Epithelial cell of esophagus (primary cell): ENCODE results near the gene WWTR1.

ENCODE experiments used
- DNase-seq: peaks from one replicate; pipeline ENCODE4 v3.0.0; 2010; ENCODE audit warnings: low read depth
- H3K4me3 ChIP-seq: 2 replicates; pipeline ENCODE4 v1.5.1; 2011; ENCODE audit warnings: mild to moderate bottlenecking, low read length, control low read depth
- CTCF ChIP-seq: IDR thresholded peaks from 2 replicates; pipeline ENCODE4 v1.5.1; 2011; ENCODE audit warnings: low read depth, mild to moderate bottlenecking, low read length, control low read depth, inconsistent platforms; ENCODE audit not compliant: insufficient read depth; ENCODE audit errors: missing control alignments

The WWTR1 gene

GRCh38 chr3:149589332-149589731 is 68.5 kb downstream of the WWTR1 start:
- H3K4me3 ChIP-seq, result no peak overlapping the region
- no peak for TF ChIP-seq CTCF
- peak; percentile 51 for DNase-seq

- H3K4me3 ChIP-seq, result no peak overlapping the region
- no peak for TF ChIP-seq CTCF
- DNase-seq, result no peak
Observed at GRCh38 chr3:149588909-149589308, 68.9 kb downstream of the WWTR1 start.

GRCh38 chr3:149587383-149587782 is 70.4 kb downstream of the WWTR1 start:
- no peak for DNase-seq
- no peak for TF ChIP-seq CTCF

GRCh38 chr3:149586871-149587270 is 71.0 kb downstream of the WWTR1 start:
- no peak for TF ChIP-seq CTCF
- H3K4me3 ChIP-seq, result no peak overlapping the region
- DNase-seq, result peak; percentile 83

More at GRCh38 chr3:149587383-149587782, 70.4 kb downstream of the WWTR1 start:
- H3K4me3 ChIP-seq, result no peak overlapping the region

GRCh38 chr3:149585401-149585726 is 72.5 kb downstream of the WWTR1 start:
- H3K4me3 ChIP-seq, result no peak overlapping the region
- DNase-seq, result peak; percentile 13
- TF ChIP-seq CTCF, result no peak

GRCh38 chr3:149583921-149584635 is 73.7 kb downstream of the WWTR1 start:
- TF ChIP-seq CTCF, result no peak
- H3K4me3 ChIP-seq, result no peak overlapping the region
- no peak for DNase-seq

- H3K4me3 ChIP-seq, result no peak overlapping the region
- DNase-seq, result no peak
- no peak for TF ChIP-seq CTCF
Observed at GRCh38 chr3:149582395-149582794, 75.4 kb downstream of the WWTR1 start.
